GM23248 (cell line): Measurements from ENCODE around the gene NSMCE1.

Experiments
- EZH2 ChIP-seq: fragments of 200-600 bp; sonication (generic); IDR thresholded peaks from 2 replicates; pipeline ENCODE4 v1.6.1; 2018; ENCODE audit warnings: antibody characterized with exemption, mild to moderate bottlenecking; ENCODE audit not compliant: insufficient read depth, poor library complexity, severe bottlenecking
- EZH2phosphoT487 ChIP-seq: fragments of 200-600 bp; sonication (generic); IDR thresholded peaks from 2 replicates; pipeline ENCODE4 v1.6.1; 2018; ENCODE audit warnings: antibody characterized with exemption, moderate library complexity, mild to moderate bottlenecking, low read depth; ENCODE audit not compliant: insufficient read depth

- TF ChIP-seq EZH2phosphoT487 (no peak), EZH2 (no peak)
Observed at GRCh38 chr16:27301236-27301861, 32.8 kb upstream of the NSMCE1 start.
